GM19463 (cell line): ENCODE data around the gene SORCS2.

Experiments used
- ATAC-seq: cut with Tn5 transposase; IDR thresholded peaks from one replicate; pipeline ENCODE4 v1.9.1; 2021; ENCODE audit warnings: mild to moderate bottlenecking, moderate library complexity; ENCODE audit not compliant: unreplicated experiment

SORCS2 gene

DNA sequence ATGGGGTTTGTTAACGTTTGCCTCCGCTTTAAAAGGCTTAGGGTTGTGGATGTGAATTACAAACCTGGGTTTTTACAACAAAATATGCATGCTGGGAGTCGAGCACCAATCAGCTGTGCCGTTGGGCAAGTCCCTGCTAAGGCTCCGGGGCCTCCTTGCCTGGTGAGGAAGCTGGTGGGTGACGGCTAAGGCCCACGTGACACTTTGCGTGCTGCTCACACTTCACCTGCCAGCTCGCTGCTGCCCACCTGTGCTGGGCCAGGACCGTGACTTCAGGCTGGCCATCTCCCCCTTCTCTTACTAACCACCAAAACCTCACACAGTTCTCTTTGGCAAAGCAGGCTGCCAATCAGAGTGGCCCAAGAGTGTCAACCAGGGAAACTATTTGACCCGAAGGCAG lies 569.0 kb downstream of the SORCS2 start:
- ATAC-seq, result no peak

DNA sequence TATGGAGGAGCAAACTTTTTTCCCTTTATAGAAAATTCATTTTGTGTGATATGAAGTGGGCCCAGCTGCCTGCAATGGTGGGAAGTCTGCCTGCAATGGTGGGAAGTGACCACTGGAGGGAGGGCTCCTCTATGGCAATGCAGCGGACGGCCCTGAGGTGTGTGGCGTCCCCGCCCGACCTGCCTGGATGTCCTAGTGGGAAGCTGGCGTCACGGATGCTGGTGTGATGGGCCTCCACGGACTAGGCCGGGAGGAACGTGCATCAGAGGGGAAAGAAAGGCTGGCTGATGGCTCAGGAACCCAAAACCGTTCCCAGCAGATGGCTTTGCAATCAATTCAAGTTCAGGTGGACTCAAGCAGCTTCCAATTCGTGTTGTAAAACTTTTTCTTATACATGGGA lies 569.4 kb downstream of the SORCS2 start:
- peak; percentile 65 for ATAC-seq

- ATAC-seq, result no peak
These were observed 570.2 kb downstream of the SORCS2 start for GRCh38 chr4:7762376-7763030.

DNA sequence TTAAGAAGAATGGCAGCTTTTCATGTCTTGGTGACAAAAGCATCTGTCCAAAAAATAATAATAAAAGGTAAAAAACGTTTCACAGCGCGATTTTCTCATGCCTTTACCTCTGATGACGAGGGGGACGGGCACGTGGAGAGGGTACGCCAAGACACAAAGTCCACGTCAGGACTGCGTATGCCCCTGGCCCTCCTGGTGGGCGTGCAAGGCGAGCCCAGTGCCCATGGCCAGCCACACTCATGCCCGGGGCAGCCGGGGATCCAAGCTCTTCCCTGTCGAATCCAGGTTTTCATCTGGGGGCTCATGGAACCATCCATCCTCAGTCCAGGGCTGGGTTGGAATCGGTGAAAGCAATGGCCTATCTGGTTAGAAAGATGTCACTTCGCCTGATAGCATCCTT lies 570.8 kb downstream of the SORCS2 start:
- no peak for ATAC-seq

DNA sequence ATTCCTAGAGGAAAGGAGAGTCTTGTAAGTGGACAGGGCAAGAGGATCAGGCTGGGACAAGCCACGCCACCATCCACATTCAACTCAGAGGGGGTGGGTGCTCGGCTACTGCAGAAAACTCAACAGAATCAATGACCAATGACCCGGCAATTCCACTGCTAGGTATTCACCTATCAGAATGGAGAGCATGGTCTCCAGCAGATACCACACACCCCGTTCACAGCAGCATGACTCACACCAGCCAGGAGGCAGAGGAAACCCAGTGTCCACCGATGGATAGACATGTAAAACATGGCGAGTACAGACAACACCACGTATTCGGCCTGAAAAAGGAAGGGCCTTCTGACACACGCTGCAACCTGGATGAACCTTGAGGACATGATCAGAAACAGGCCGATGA lies 571.5 kb downstream of the SORCS2 start:
- ATAC-seq, result no peak

DNA sequence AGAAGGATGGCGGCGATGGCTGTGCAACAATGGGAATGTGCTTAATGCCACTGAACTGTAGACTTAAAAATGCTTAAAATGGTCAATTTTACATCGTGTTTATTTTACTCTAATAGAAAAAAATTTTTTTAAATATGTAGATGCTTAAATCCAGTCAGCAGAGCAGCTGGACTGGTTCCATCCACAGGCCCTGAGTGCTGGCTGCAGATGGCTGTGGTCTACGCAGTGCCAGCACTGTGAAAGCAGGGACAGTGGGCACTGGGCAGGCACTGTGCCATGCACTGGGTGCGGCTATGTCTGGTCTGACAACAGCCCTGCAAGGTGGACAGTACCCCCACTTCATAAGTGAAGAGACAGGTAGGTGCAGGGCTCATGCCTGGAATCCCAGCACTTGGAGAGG lies 572.1 kb downstream of the SORCS2 start:
- no peak for ATAC-seq

DNA sequence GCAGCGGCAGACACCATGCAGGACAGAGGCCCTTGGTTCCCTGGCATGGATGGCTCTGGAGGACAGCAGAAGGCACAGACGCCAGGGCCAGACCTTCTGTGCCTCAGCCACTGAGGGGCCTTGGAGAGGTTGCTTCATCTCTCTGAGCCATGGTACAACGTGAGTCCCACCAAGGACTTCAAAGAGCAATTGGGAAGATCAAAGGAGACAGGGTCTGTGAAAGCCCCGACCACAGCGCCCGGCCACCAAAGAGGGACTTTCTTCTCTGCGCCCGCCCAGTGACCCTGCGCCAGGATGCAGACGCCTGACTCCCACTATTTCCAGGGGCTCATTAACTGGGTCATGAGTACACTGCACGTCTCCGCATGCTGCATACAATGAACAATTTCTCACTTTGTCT lies 573.3 kb downstream of the SORCS2 start:
- ATAC-seq, result no peak

DNA sequence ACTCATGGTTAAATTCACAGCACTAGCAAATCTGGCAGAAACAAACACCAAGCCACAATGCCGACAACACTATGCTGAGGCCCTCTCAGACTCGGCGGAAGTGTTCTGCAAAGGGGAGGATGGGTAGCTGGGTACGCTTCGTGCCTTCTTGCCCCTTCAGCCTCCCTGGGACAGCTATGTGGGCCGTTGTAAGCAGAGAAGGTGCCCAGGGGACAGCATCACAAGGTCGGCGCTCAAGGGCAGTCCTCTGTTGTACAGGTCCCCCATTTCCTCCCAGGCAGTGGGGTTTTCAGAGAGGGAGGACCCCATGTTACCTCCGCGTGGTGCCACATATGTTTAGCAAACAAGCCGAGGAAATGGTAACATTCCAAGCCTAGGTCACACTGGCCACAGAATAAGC lies 573.7 kb downstream of the SORCS2 start:
- ATAC-seq, result no peak

DNA sequence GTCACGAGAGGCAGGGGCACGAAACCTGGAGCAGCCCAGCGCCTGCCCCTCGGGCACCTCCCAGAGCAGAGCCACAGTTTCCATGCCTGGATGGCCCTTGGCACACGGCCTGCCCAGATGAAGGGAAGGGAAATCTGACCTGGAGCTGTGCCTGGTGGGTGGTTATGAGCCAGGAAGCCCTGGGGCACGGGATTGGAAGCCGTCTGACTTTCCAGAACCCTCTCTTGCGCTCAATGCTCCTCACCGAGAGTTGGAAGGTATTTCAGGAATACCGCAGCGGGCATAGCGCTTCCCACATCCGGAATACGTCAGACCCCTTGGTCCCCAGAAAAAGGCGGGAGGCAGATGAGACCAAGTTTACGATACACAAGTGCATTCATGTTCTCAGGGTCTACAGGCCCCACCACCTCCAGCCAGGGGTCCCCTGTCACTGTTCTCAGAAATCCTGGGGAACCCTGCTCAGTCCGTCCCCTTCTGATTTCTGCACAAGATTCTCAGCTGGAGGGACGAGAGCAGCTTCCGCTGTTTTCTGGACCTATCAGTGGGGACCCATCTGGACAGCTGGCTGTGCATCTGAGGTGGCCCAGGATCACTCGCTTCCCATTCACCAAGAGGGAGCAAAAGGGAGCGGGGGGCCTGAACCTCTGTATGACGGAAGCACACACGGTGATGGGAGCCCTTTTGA lies 574.5 kb downstream of the SORCS2 start:
- no peak for ATAC-seq

DNA sequence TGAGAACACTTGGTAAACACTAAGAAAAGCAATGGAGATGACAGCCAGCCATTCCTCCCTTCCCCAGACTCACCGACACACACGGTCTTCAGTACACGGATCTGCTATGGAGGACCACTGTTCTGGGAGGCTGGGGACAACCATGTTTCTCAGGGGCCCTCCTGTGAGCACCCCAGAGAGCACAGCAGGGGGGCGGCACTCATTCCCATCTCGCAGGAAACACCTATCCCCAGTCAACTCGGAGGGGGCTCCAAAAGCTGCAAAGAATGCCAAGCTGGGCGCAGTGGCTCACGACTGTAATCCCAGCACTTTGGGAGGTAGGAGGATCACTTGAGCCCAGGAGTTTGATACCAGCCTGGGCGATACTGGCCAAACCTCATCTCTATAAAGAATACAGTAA lies 575.2 kb downstream of the SORCS2 start:
- no peak for ATAC-seq

GRCh38 chr4:7767966-7768365 lies 575.6 kb downstream of the SORCS2 start:
- no peak for ATAC-seq

GRCh38 chr4:7768736-7769135 lies 576.4 kb downstream of the SORCS2 start:
- ATAC-seq, result no peak

DNA sequence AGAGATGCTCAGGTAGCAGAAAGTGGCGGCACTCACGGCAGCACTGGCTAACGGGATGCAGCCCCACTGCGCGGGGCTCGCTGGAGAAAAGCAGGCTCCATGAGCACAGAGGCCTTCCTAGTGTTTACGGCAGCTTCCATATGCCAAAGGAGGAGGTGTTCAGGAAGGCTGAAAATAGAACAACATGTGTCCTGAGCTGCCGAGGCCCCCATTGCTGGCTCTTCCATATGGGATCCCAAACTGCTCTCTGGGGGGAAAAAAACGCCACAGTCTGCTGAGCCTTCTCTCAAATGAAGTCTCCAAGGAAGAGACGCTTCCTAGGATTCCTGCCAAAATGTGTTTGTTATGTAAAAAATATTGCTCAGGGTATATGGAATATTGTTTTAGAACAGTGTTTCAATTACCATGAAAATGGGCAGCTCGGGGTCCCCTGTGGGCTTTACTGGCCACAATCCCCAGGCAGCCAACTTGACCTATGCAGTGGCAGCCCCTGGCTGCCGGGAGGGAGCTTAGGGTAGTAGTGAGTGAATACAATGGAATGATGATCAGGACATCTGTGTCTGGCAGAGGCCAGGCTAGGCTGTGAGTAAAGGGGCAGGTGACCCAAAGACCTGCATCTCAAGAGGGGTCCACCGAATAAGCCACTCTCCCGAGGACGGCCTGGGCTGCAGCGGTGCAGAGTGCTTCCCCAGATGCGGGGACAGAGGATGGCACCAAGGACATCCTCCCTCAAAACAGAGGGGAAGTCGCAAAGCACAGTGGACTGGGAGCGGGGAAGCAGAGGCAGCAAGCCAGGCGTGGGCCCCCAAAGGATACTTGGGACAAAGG lies 577.3 kb downstream of the SORCS2 start:
- ATAC-seq, result no peak

- no peak for ATAC-seq
These were observed 578.1 kb downstream of the SORCS2 start for GRCh38 chr4:7770224-7771050.

DNA sequence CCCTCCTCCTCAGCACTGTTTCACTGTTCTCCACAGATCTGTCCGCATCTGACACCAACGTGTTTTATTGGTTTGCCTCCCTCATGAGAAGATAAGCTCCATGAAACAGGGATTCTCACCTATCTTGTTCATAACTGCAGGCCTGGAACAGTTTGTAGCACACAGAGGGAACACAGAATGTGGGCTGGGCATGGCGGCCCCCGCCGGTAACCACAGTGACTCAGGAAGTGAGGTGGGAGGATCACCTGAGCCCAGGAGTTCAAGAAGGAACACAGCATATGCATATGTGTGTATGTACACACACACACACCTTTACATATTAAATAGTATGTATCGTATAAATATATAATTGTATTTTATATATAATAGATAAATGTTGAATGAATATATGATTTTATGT lies 578.7 kb downstream of the SORCS2 start:
- ATAC-seq, result no peak

GRCh38 chr4:7771541-7772507 lies 579.5 kb downstream of the SORCS2 start:
- ATAC-seq, result peak; percentile 98

DNA sequence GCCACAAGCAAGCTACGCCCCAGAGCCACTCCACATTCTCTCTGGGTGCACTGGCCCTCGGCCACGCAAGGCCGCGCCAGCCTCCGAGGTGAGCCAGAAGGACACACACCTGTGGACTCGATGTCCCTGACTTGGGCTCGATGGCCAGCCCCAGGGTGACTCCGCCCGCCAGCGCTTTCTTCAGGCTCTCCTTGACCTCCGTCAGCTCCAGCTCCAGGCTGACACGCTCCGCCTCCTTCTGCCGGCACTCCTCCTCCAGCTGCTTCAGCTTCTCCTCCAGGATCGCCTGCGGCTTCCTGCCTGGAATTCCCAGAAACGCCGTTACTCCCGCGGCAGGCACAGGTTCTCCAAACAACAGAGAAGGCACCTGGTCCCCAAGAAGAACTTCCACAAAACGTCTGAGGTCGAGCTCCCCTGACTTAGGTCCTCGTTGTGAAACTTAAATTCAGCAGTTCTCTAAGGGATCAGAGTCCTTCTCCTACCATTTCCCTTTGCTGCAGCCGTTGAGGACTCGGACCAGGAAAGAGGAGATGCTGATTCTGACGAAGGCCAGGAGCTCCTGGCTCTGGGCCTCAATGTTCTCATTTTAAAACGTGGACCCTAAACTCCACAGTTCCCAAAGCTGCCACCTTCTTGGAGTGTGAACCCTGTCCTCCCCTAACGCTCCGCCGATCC lies 580.5 kb downstream of the SORCS2 start:
- ATAC-seq, result no peak

- ATAC-seq, result no peak
These were observed 581.3 kb downstream of the SORCS2 start for GRCh38 chr4:7773401-7774180.
